T-helper 2 cell treated with Interferon-gamma antibody and Interleukin-4, amounts not matched to agents 5 μg/mL and 100 μg/mL, for 36 hours (primary cell): ENCODE data around the gene FLACC1.
"Not testable (repeated sequence)": the region's sequence is repeated elsewhere in the genome, so short reads cannot be mapped to it uniquely, and the experiment has no call there.

Source experiments
- DNase-seq: peaks from one replicate; pipeline ENCODE4 v3.0.0; 2021; ENCODE audit warnings: low spot score
- H3K27ac Mint-ChIP-seq: one replicate; pipeline ENCODE4 v1.8.0; 2021; ENCODE audit warnings: mild to moderate bottlenecking, mixed read lengths
- H3K27me3 Mint-ChIP-seq: one replicate; pipeline ENCODE4 v1.8.0; 2021; ENCODE audit warnings: low read depth, mixed read lengths
- H3K36me3 Mint-ChIP-seq: one replicate; pipeline ENCODE4 v1.8.0; 2021; ENCODE audit warnings: low read depth, mixed read lengths
- H3K4me1 Mint-ChIP-seq: one replicate; pipeline ENCODE4 v1.8.0; 2021; ENCODE audit warnings: low read depth, mixed read lengths
- H3K4me3 Mint-ChIP-seq: one replicate; pipeline ENCODE4 v1.8.0; 2022; ENCODE audit warnings: mild to moderate bottlenecking, moderate library complexity, mixed read lengths
- H3K9me3 Mint-ChIP-seq: one replicate; pipeline ENCODE4 v1.8.0; 2021; ENCODE audit warnings: mixed read lengths

Gene FLACC1

GRCh38 chr2:201329409-201329808 lies 27.7 kb downstream of the FLACC1 start:
- H3K36me3 Mint-ChIP-seq = peaks cover 14% of the 10 kb centered on the region
- no peaks in the 10 kb centered on the region for H3K27me3 Mint-ChIP-seq

GRCh38 chr2:201327678-201328077 lies 29.5 kb downstream of the FLACC1 start:
- peaks cover 53% of the 10 kb centered on the region for H3K9me3 Mint-ChIP-seq
- DNase-seq = no peak
- H3K27ac Mint-ChIP-seq = no peak overlapping the region
- H3K27me3 Mint-ChIP-seq = no peaks in the 10 kb centered on the region
- peaks cover 17% of the 10 kb centered on the region for H3K36me3 Mint-ChIP-seq
- no peaks in the 10 kb centered on the region for H3K4me1 Mint-ChIP-seq
- no peak overlapping the region for H3K4me3 Mint-ChIP-seq

More at GRCh38 chr2:201329409-201329808, 27.7 kb downstream of the FLACC1 start:
- Mint-ChIP-seq H3K4me3 (no peak overlapping the region), H3K9me3 (peaks cover 45% of the 10 kb centered on the region), H3K4me1 (no peaks in the 10 kb centered on the region), H3K27ac (no peak overlapping the region)
- DNase-seq = no peak

GRCh38 chr2:201322772-201323171 lies 34.4 kb downstream of the FLACC1 start:
- H3K4me3 Mint-ChIP-seq = no peak overlapping the region
- peaks cover 5% of the 10 kb centered on the region for H3K27me3 Mint-ChIP-seq
- peaks cover 25% of the 10 kb centered on the region for H3K36me3 Mint-ChIP-seq
- H3K4me1 Mint-ChIP-seq = no peaks in the 10 kb centered on the region
- H3K27ac Mint-ChIP-seq = no peak overlapping the region
- H3K9me3 Mint-ChIP-seq = peaks cover 68% of the 10 kb centered on the region
- DNase-seq = no peak

- Mint-ChIP-seq H3K4me3 (no peak overlapping the region), H3K27me3 (peaks cover 5% of the 10 kb centered on the region), H3K36me3 (peaks cover 22% of the 10 kb centered on the region), H3K9me3 (peaks cover 62% of the 10 kb centered on the region), H3K27ac (no peak overlapping the region), H3K4me1 (no peaks in the 10 kb centered on the region)
- DNase-seq = no peak
Measured at GRCh38 chr2:201320701-201321100, 36.4 kb downstream of the FLACC1 start.

GRCh38 chr2:201320257-201320656 lies 36.9 kb downstream of the FLACC1 start:
- Mint-ChIP-seq H3K27ac (no peak overlapping the region), H3K27me3 (peaks cover 5% of the 10 kb centered on the region), H3K4me1 (no peaks in the 10 kb centered on the region), H3K4me3 (no peak overlapping the region), H3K9me3 (peaks cover 60% of the 10 kb centered on the region), H3K36me3 (peaks cover 20% of the 10 kb centered on the region)
- no peak for DNase-seq

- H3K27me3 Mint-ChIP-seq = peaks cover 5% of the 10 kb centered on the region
- no peak for DNase-seq
- H3K36me3 Mint-ChIP-seq = peaks cover 17% of the 10 kb centered on the region
- no peak overlapping the region for H3K27ac Mint-ChIP-seq
- peaks cover 62% of the 10 kb centered on the region for H3K9me3 Mint-ChIP-seq
- no peaks in the 10 kb centered on the region for H3K4me1 Mint-ChIP-seq
- H3K4me3 Mint-ChIP-seq = no peak overlapping the region
Measured at GRCh38 chr2:201319511-201319910, 37.6 kb downstream of the FLACC1 start.

GRCh38 chr2:201313362-201313761 lies 43.8 kb downstream of the FLACC1 start:
- Mint-ChIP-seq H3K36me3 (peaks cover 23% of the 10 kb centered on the region), H3K27me3 (peaks cover 2% of the 10 kb centered on the region), H3K4me1 (no peaks in the 10 kb centered on the region), H3K27ac (no peak overlapping the region), H3K4me3 (no peak overlapping the region), H3K9me3 (peaks cover 60% of the 10 kb centered on the region)
- DNase-seq = no peak

GRCh38 chr2:201308914-201309313 lies 48.2 kb downstream of the FLACC1 start:
- Mint-ChIP-seq H3K9me3 (peaks cover 36% of the 10 kb centered on the region), H3K27ac (no peak overlapping the region), H3K27me3 (no peaks in the 10 kb centered on the region)

GRCh38 chr2:201307876-201308275 lies 49.3 kb downstream of the FLACC1 start:
- Mint-ChIP-seq H3K9me3 (peaks cover 34% of the 10 kb centered on the region), H3K27ac (no peak overlapping the region), H3K4me1 (no peaks in the 10 kb centered on the region), H3K4me3 (no peak overlapping the region), H3K36me3 (peaks cover 27% of the 10 kb centered on the region), H3K27me3 (no peaks in the 10 kb centered on the region)
- no peak for DNase-seq

More at GRCh38 chr2:201308914-201309313, 48.2 kb downstream of the FLACC1 start:
- no peak overlapping the region for H3K4me3 Mint-ChIP-seq
- no peaks in the 10 kb centered on the region for H3K4me1 Mint-ChIP-seq
- DNase-seq = no peak
- peaks cover 31% of the 10 kb centered on the region for H3K36me3 Mint-ChIP-seq

- H3K27ac Mint-ChIP-seq, H3K27me3 Mint-ChIP-seq, H3K4me1 Mint-ChIP-seq, DNase-seq, H3K4me3 Mint-ChIP-seq: not testable (repeated sequence)
- peaks cover 49% of the 10 kb centered on the region for H3K9me3 Mint-ChIP-seq
- peaks cover 54% of the 10 kb centered on the region for H3K36me3 Mint-ChIP-seq
Measured at GRCh38 chr2:201299929-201300328, 57.2 kb downstream of the FLACC1 start.

GRCh38 chr2:201298462-201299052 lies 58.6 kb downstream of the FLACC1 start:
- H3K4me1 Mint-ChIP-seq = peaks cover 6% of the 10 kb centered on the region
- H3K9me3 Mint-ChIP-seq = peaks cover 44% of the 10 kb centered on the region
- peaks cover 52% of the 10 kb centered on the region for H3K36me3 Mint-ChIP-seq
- no peak for DNase-seq
- H3K4me3 Mint-ChIP-seq = no peak overlapping the region
- peak overlapping the region; percentile 22 for H3K27ac Mint-ChIP-seq
- H3K27me3 Mint-ChIP-seq = no peaks in the 10 kb centered on the region

- H3K27me3 Mint-ChIP-seq, H3K4me3 Mint-ChIP-seq, H3K27ac Mint-ChIP-seq, H3K4me1 Mint-ChIP-seq, DNase-seq: not testable (repeated sequence)
- peaks cover 77% of the 10 kb centered on the region for H3K36me3 Mint-ChIP-seq
- H3K9me3 Mint-ChIP-seq = peaks cover 52% of the 10 kb centered on the region
Measured at GRCh38 chr2:201290457-201291148, 66.5 kb downstream of the FLACC1 start.

GRCh38 chr2:201285499-201285898 lies 71.6 kb downstream of the FLACC1 start:
- H3K4me1 Mint-ChIP-seq = peaks cover 2% of the 10 kb centered on the region
- DNase-seq = no peak
- H3K27ac Mint-ChIP-seq = no peak overlapping the region
- H3K9me3 Mint-ChIP-seq = peaks cover 31% of the 10 kb centered on the region
- H3K27me3 Mint-ChIP-seq = no peaks in the 10 kb centered on the region
- no peak overlapping the region for H3K4me3 Mint-ChIP-seq
- H3K36me3 Mint-ChIP-seq = peaks cover 64% of the 10 kb centered on the region

- H3K36me3 Mint-ChIP-seq = peaks cover 57% of the 10 kb centered on the region
- H3K4me1 Mint-ChIP-seq = peaks cover 13% of the 10 kb centered on the region
- no peak overlapping the region for H3K27ac Mint-ChIP-seq
Measured at GRCh38 chr2:201280191-201281040, 76.7 kb downstream of the FLACC1 start.

More at GRCh38 chr2:201280191-201281040, 76.7 kb downstream of the FLACC1 start:
- DNase-seq = no peak
- H3K4me3 Mint-ChIP-seq = no peak overlapping the region
- no peaks in the 10 kb centered on the region for H3K27me3 Mint-ChIP-seq
- H3K9me3 Mint-ChIP-seq = peaks cover 5% of the 10 kb centered on the region
